Stimulated activated CD8-positive, alpha-beta memory T cell treated with anti-CD3 and anti-CD28 coated beads, Interleukin-15, amount 100 ng/mL, for 4 hours (primary cell): Measurements from ENCODE around the gene C2orf92.
A peak's percentile ranks its signal among the peaks of the same experiment; 100 is the strongest.
"Not testable (repeated sequence)": the region's sequence is repeated elsewhere in the genome, so short reads cannot be mapped to it uniquely, and the experiment has no call there.

ENCODE experiments used
- DNase-seq, 2 donors: peaks; one replicate each; pipeline ENCODE4 v3.0.0-alpha.2; 2020; ENCODE audit warnings: low read depth in 2 of 2

Gene C2orf92

GRCh38 chr2:97669448-97669847 lies at the start of gene C2orf92:
C2orf92 (plus strand) TSS chr2:97669713; CDS start chr2:97669789, 76 bp downstream.
- DNase-seq = no peak

- not testable (repeated sequence) for DNase-seq
Measured at GRCh38 chr2:97620492-97620891, 49.0 kb upstream of the C2orf92 start.

GRCh38 chr2:97622976-97623375 lies 46.5 kb upstream of the C2orf92 start:
- DNase-seq = not testable (repeated sequence)

- not testable (repeated sequence) for DNase-seq
Measured at GRCh38 chr2:97625354-97626048, 44.0 kb upstream of the C2orf92 start.

GRCh38 chr2:97626049-97626430 lies 43.5 kb upstream of the C2orf92 start:
- not testable (repeated sequence) for DNase-seq

GRCh38 chr2:97644023-97644717 lies 25.3 kb upstream of the C2orf92 start:
- no peak for DNase-seq

- peak in 1 of 2 donors; percentile 27 for DNase-seq
Measured at GRCh38 chr2:97645112-97645694, 24.3 kb upstream of the C2orf92 start.

GRCh38 chr2:97645695-97646629 lies 23.6 kb upstream of the C2orf92 start, which contains the start of gene COX5B:
COX5B (plus strand) TSS chr2:97646062; CDS start chr2:97646087, 25 bp downstream.
- DNase-seq = peak; percentile 98

GRCh38 chr2:97646977-97647376 lies 22.5 kb upstream of the C2orf92 start:
- no peak for DNase-seq

GRCh38 chr2:97651114-97651513 lies 18.4 kb upstream of the C2orf92 start:
- DNase-seq = no peak

- DNase-seq = no peak
Measured at GRCh38 chr2:97653473-97653872, 16.0 kb upstream of the C2orf92 start.

- no peak for DNase-seq
Measured at GRCh38 chr2:97653874-97654273, 15.6 kb upstream of the C2orf92 start.

- no peak for DNase-seq
Measured at GRCh38 chr2:97654309-97654708, 15.2 kb upstream of the C2orf92 start.

- DNase-seq = no peak
Measured at GRCh38 chr2:97654791-97655190, 14.7 kb upstream of the C2orf92 start.

GRCh38 chr2:97656129-97656755 lies 13.3 kb upstream of the C2orf92 start:
- DNase-seq = no peak

GRCh38 chr2:97656905-97657587 lies 12.5 kb upstream of the C2orf92 start:
- no peak for DNase-seq

- no peak for DNase-seq
Measured at GRCh38 chr2:97657986-97658690, 11.4 kb upstream of the C2orf92 start.

GRCh38 chr2:97658691-97659157 lies 10.8 kb upstream of the C2orf92 start:
- DNase-seq = no peak

GRCh38 chr2:97659256-97660043 lies 10.1 kb upstream of the C2orf92 start:
- DNase-seq = no peak
